Endothelial cell of umbilical vein (primary cell): ENCODE measurements around the gene TUBA3D. TPM values are rescaled to one million over a fixed set of nuclear protein-coding genes. Genes with fewer than 3 reads are reported as not detected.
"Not testable (repeated sequence)": the region's sequence is repeated elsewhere in the genome, so short reads cannot be mapped to it uniquely, and the experiment has no call there.

Experiments
- BruUV-seq: library from RNA; stranded (reverse); fragments of 400-500 nt; replicated peaks from 2 replicates; lab custom pipeline; 2021; lab: Mats Ljungman, UMichigan
- CTCF ChIA-PET: fragments of 300-600, 350-600 bp; sonication (Branson Sonifier 250); formaldehyde crosslinking; loops from one replicate; lab custom pipeline; 2021; ENCODE audit warnings: antibody characterized with exemption, inconsistent platforms; lab: Charles Lee
- POLR2A ChIA-PET: fragments of 300-600, 350-600 bp; sonication (Branson Sonifier 250); formaldehyde crosslinking; loops from one replicate; lab custom pipeline; 2021; ENCODE audit warnings: antibody characterized with exemption, inconsistent platforms; lab: Charles Lee
- DNase-seq: peaks from one replicate; pipeline ENCODE4 v3.0.0-alpha.2; 2011; ENCODE audit warnings: low read depth, low spot score
- FAIRE-seq: peaks from 2 replicates; lab custom pipeline; 2011; peaks lifted over from hg19 to GRCh38; lab: Jason Lieb, UNC
- H2AFZ ChIP-seq: 2 replicates; pipeline ENCODE4 v1.6.0; 2012; ENCODE audit warnings: low read depth, low read length, control low read depth, inconsistent platforms
- H3K27ac ChIP-seq: 2 replicates; pipeline ENCODE4 v1.5.1; 2011; ENCODE audit warnings: low read depth, mild to moderate bottlenecking, control low read depth, low read length, moderate library complexity; ENCODE audit not compliant: insufficient read depth
- H3K27me3 ChIP-seq, 2 experiments: 2 replicates each; pipeline versions ENCODE4 v1.6.0 to v1.6.1; 2011; ENCODE audit warnings: low read length in 2 of 2, mixed read lengths in 1 of 2; ENCODE audit not compliant: control insufficient read depth in 2 of 2, insufficient read depth in 2 of 2
- H3K36me3 ChIP-seq, 2 experiments: 2 replicates in 1 of 2; 3 replicates in 1 of 2; pipeline ENCODE4 v1.5.1; 2011; ENCODE audit warnings: low read length in 2 of 2, mild to moderate bottlenecking in 1 of 2, moderate library complexity in 1 of 2; ENCODE audit not compliant: control insufficient read depth in 2 of 2, insufficient read depth in 2 of 2; ENCODE audit errors: extremely low read depth in 1 of 2
- H3K4me1 ChIP-seq: 3 replicates; pipeline ENCODE4 v1.5.1; 2011; ENCODE audit warnings: mild to moderate bottlenecking, low read length; ENCODE audit not compliant: control insufficient read depth, insufficient read depth; ENCODE audit errors: extremely low read depth
- H3K4me2 ChIP-seq: 2 replicates; pipeline ENCODE4 v1.6.1; 2011; ENCODE audit warnings: low read length, control low read depth, mixed read lengths; ENCODE audit not compliant: insufficient read depth
- H3K4me3 ChIP-seq, 3 experiments: fragments of 200-600 bp in 1 of 3; sonication (generic), shearing (Covaris generic) in 1 of 3; replicated peaks in 1 of 3; 2 replicates each; pipeline ENCODE4 v1.5.1; 2011 to 2016; ENCODE audit warnings: control low read depth in 3 of 3, low read length in 3 of 3, mild to moderate bottlenecking in 2 of 3, inconsistent platforms in 1 of 3, low read depth in 1 of 3, moderate library complexity in 1 of 3; ENCODE audit not compliant: insufficient read depth in 1 of 3
- H3K79me2 ChIP-seq: 2 replicates; pipeline ENCODE4 v1.6.0; 2012; ENCODE audit warnings: low read length, inconsistent platforms; ENCODE audit not compliant: control insufficient read depth, insufficient read depth
- H3K9ac ChIP-seq: replicated peaks from 2 replicates; pipeline ENCODE3; 2011; ENCODE audit warnings: low read length, control low read depth; ENCODE audit not compliant: insufficient read depth; ENCODE audit errors: extremely low read depth
- H3K9me1 ChIP-seq: replicated peaks from 3 replicates; pipeline ENCODE4 v1.6.0; 2011; ENCODE audit warnings: mild to moderate bottlenecking, low read length; ENCODE audit not compliant: control insufficient read depth, insufficient read depth; ENCODE audit errors: extremely low read depth
- H3K9me3 ChIP-seq: replicated peaks from 2 replicates; pipeline ENCODE4 v1.5.1; 2012; ENCODE audit warnings: low read length, inconsistent platforms; ENCODE audit not compliant: control insufficient read depth, insufficient read depth
- H4K20me1 ChIP-seq: replicated peaks from 2 replicates; pipeline ENCODE3; 2011; ENCODE audit warnings: mild to moderate bottlenecking, low read length; ENCODE audit not compliant: control insufficient read depth, insufficient read depth; ENCODE audit errors: extremely low read depth
- CTCF ChIP-seq, 2 donors: IDR thresholded peaks; 1 replicate in 1 of 2; 2 replicates in 1 of 2; pipeline ENCODE4 v1.5.1; 2011; ENCODE audit warnings: low read length in 2 of 2, mild to moderate bottlenecking in 2 of 2, moderate library complexity in 2 of 2, control low read depth in 1 of 2, inconsistent platforms in 1 of 2, low read depth in 1 of 2; ENCODE audit not compliant: insufficient read depth in 1 of 2; ENCODE audit errors: extremely low read depth in 1 of 2
- FOS ChIP-seq: IDR thresholded peaks from 2 replicates; pipeline ENCODE4 v1.6.1; 2011; ENCODE audit warnings: mild to moderate bottlenecking, low read length, moderate library complexity, borderline replicate concordance; ENCODE audit not compliant: insufficient read depth
- GATA2 ChIP-seq: IDR thresholded peaks from 2 replicates; pipeline ENCODE4 v1.7.0; 2011; ENCODE audit warnings: low read depth, mild to moderate bottlenecking, moderate library complexity, mixed read lengths, low read length; ENCODE audit not compliant: insufficient read length, insufficient read depth
- MYC ChIP-seq: IDR thresholded peaks from one replicate; pipeline ENCODE4 v1.6.1; 2011; ENCODE audit warnings: mild to moderate bottlenecking, low read depth, low read length
- POLR2A ChIP-seq: IDR thresholded peaks from 2 replicates; pipeline ENCODE4 v1.6.1; 2012; ENCODE audit warnings: low read depth, mild to moderate bottlenecking, control low read depth, low read length
- dilution Hi-C: fragments of 300-500 bp; cut with MboI; formaldehyde crosslinking; loops from one replicate; pipeline ENCODE4 v1.15.0; 2019; ENCODE audit warnings: low sequenced_read_pairs; ENCODE audit not compliant: extremely low pct_ligation_motif_present
- intact Hi-C: fragments of 100-400 bp; cut with micrococcal nuclease; formaldehyde crosslinking; loops from one replicate; pipeline ENCODE4 v1.10.0; 2022
- polyA plus RNA-seq, 4 experiments: library from polyadenylated mRNA; depleted of rRNA in 3 of 4; stranded (reverse) in 3 of 4; unstranded in 1 of 4; fragments of >200 nt; gene quantifications; 2 replicates each; pipeline versions ENCODE4 v1.2.1 to v1.2.3, GENCODE V29; 2011 to 2012; ENCODE audit warnings: missing spikeins in 1 of 4
- total RNA-seq: library from RNA; stranded (reverse); gene quantifications from 2 replicates; pipeline ENCODE4 v1.2.3, GENCODE V29; 2021

The TUBA3D gene
- total and polyA plus RNA-seq, 2 donors (not counting 3 experiments of a cell fraction or from before 2014, with no cell fraction given): not detected

GRCh38 chr2:131516011-131516410, 40.1 kb downstream of the TUBA3D start:
- Histone ChIP-seq H3K9ac (no peak overlapping the region), H3K9me1 (no peaks in the 10 kb centered on the region), H3K4me3 (no peak overlapping the region), H3K9me3 (no peaks in the 10 kb centered on the region), H4K20me1 (no peaks in the 10 kb centered on the region), H3K4me1 (no peaks in the 10 kb centered on the region), H3K4me2 (no peak overlapping the region), H3K27ac (no peak overlapping the region), H3K79me2 (no peaks in the 10 kb centered on the region), H3K27me3 (no peaks in the 10 kb centered on the region), H3K36me3 (peaks cover 5 to 26% of the 10 kb centered on the region in 2 experiments), H2AFZ (no peak overlapping the region)
- TF ChIP-seq FOS (no peak), CTCF (IDR thresholded peaks at IDR 0.05; ENCODE audit: extremely low read depth in 1 of 2, insufficient read depth in 1 of 2, low read depth in 1 of 2, low read length in 2 of 2) (no peak), GATA2 (no peak), MYC (no peak), POLR2A (no peak)
- intact Hi-C loops (no loop called here), dilution Hi-C loops (no loop called here)
- ChIA-PET CTCF (interaction anchor here (1.5 kb wide), 1 partner anchor 23 kb away, joined by 3 read pairs; no protein-coding TSS in a partner anchor), POLR2A (no interaction called here)
- no peak for DNase-seq
- no peak for FAIRE-seq
- no TSS peak for BruUV-seq

GRCh38 chr2:131516621-131517020, 40.7 kb downstream of the TUBA3D start:
- H2AFZ ChIP-seq, H3K79me2 ChIP-seq, POLR2A ChIA-PET, H3K9me1 ChIP-seq, dilution Hi-C loops, H4K20me1 ChIP-seq, H3K9me3 ChIP-seq, H3K4me3 ChIP-seq, H3K27me3 ChIP-seq, H3K9ac ChIP-seq, H3K4me1 ChIP-seq, H3K27ac ChIP-seq, BruUV-seq, FAIRE-seq, H3K4me2 ChIP-seq, intact Hi-C loops, DNase-seq: not testable (repeated sequence)
- TF ChIP-seq CTCF (IDR thresholded peaks at IDR 0.05; ENCODE audit: extremely low read depth in 1 of 2, insufficient read depth in 1 of 2, low read depth in 1 of 2, low read length in 2 of 2): peak in 1 of 2 donors; percentile 38
- peaks cover 5 to 26% of the 10 kb centered on the region in 2 experiments for H3K36me3 ChIP-seq
- CTCF ChIA-PET: interaction anchor here (0.6 to 1.5 kb wide), 2 partner anchors 24 to 156 kb away, joined by 3 read pairs; no protein-coding TSS in a partner anchor
